Measurements from ENCODE around the gene B3GALT6. TPM values are rescaled to one million over a fixed set of nuclear protein-coding genes. Genes with fewer than 3 reads are reported as not detected.

Gene B3GALT6
- total RNA-seq, 1 experiment from 2014 or later: 46.4 TPM

DNA sequence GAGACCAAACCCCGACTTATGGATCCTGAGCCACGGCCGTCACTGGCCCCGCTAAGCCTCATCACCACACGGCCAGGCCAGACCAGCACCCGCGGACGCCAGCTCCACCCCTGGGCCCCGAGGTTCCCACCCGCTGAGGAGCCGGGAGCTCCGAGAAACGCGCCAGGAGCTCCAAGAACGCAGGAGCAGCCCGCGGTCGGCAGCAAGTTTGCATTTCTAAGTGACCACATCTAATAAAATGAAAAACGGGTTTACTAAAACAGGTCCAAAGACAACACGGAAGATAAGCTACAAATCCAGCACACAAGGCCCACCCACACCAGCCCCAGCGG is 22.6 kb downstream of the B3GALT6 start:
- 0 out of 2 replicates have a peak, but pooled peaks cover 4% of the 10 kb centered on the region for H3K4me1 ChIP-seq (ENCODE audit: control insufficient read depth, insufficient read depth, low read length)
- POLR2A ChIA-PET: no interaction called here
- H3K4me3 ChIP-seq (ENCODE audit: low read depth in 2 of 2, low read length in 2 of 2): no peak overlapping the region
- no peaks in the 10 kb centered on the region for H3K27me3 ChIP-seq (ENCODE audit: control insufficient read depth, insufficient read depth, low read length)
- CTCF ChIA-PET: no interaction called here
- H3K27ac ChIP-seq (ENCODE audit: low read length): no peak overlapping the region
- TF ChIP-seq POLR2AphosphoS5 (IDR thresholded peaks at IDR 0.05; ENCODE audit: low read depth, low read length): no peak
- no peak for TF ChIP-seq TCF7L2 (IDR thresholded peaks at IDR 0.05; ENCODE audit: low read depth, low read length)
- TF ChIP-seq SIN3A (IDR thresholded peaks at IDR 0.05; ENCODE audit: borderline replicate concordance, insufficient read depth, low read depth, low read length): no peak
- TF ChIP-seq, protein P1, sequence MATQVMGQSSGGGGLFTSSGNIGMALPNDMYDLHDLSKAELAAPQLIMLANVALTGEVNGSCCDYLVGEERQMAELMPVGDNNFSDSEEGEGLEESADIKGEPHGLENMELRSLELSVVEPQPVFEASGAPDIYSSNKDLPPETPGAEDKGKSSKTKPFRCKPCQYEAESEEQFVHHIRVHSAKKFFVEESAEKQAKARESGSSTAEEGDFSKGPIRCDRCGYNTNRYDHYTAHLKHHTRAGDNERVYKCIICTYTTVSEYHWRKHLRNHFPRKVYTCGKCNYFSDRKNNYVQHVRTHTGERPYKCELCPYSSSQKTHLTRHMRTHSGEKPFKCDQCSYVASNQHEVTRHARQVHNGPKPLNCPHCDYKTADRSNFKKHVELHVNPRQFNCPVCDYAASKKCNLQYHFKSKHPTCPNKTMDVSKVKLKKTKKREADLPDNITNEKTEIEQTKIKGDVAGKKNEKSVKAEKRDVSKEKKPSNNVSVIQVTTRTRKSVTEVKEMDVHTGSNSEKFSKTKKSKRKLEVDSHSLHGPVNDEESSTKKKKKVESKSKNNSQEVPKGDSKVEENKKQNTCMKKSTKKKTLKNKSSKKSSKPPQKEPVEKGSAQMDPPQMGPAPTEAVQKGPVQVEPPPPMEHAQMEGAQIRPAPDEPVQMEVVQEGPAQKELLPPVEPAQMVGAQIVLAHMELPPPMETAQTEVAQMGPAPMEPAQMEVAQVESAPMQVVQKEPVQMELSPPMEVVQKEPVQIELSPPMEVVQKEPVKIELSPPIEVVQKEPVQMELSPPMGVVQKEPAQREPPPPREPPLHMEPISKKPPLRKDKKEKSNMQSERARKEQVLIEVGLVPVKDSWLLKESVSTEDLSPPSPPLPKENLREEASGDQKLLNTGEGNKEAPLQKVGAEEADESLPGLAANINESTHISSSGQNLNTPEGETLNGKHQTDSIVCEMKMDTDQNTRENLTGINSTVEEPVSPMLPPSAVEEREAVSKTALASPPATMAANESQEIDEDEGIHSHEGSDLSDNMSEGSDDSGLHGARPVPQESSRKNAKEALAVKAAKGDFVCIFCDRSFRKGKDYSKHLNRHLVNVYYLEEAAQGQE (IDR thresholded peaks at IDR 0.05; ENCODE audit: insufficient read depth in 1 of 2, low read depth in 2 of 2, low read length in 1 of 2): no peak
- BruUV-seq (replicated peaks): no TSS peak
- H3K36me3 ChIP-seq (ENCODE audit: control insufficient read depth, insufficient read depth, low read length): no peaks in the 10 kb centered on the region
- in situ Hi-C loops (cut with HindIII; ENCODE audit: low pct_unique_long_range_greater_than_20kb, low sequenced_read_pairs): no loop called here
- DNase-seq (ENCODE audit: low read depth, low spot score) (no peak), ATAC-seq (no peak)
- H3K9me3 ChIP-seq (ENCODE audit: control insufficient read depth, insufficient read depth, low read depth, low read length): no peaks in the 10 kb centered on the region
- intact Hi-C loops (cut with micrococcal nuclease; ENCODE audit: unreplicated experiment): loop anchor here (5.0 kb wide), 1 partner anchor 132 kb away; no protein-coding TSS in a partner anchor

DNA sequence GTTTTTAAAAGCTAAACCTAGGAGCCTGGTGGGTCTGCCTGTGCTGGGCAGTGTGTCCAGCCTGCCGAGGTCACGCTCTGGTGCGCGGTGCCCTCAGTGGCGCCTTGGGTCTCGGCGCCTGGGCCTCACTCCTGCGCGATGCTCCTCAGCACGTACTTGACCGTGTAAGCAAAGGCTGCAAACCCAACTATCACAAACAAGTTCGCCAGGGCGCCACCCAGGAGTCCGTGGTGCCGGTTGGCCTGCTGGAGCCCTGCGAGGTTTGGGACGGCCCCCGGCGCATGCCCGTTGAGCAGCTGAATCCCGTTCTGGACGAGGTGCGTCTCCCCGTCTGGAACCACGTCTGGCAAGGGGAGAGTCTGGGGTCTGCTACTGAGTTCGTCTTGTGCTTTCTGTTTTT is 23.0 kb downstream of the B3GALT6 start:
- in situ Hi-C loops (cut with HindIII; ENCODE audit: low pct_unique_long_range_greater_than_20kb, low sequenced_read_pairs) (no loop called here), intact Hi-C loops (cut with micrococcal nuclease; ENCODE audit: unreplicated experiment) (no loop called here)
- no peaks in the 10 kb centered on the region for H3K27me3 ChIP-seq (ENCODE audit: control insufficient read depth, insufficient read depth, low read length)
- H3K36me3 ChIP-seq (ENCODE audit: control insufficient read depth, insufficient read depth, low read length): no peaks in the 10 kb centered on the region
- H3K9me3 ChIP-seq (ENCODE audit: control insufficient read depth, insufficient read depth, low read depth, low read length): no peaks in the 10 kb centered on the region
- H3K27ac ChIP-seq (ENCODE audit: low read length): no peak overlapping the region
- ChIA-PET POLR2A (no interaction called here), CTCF (no interaction called here)
- 0 out of 2 replicates have a peak, but pooled peaks cover 4% of the 10 kb centered on the region for H3K4me1 ChIP-seq (ENCODE audit: control insufficient read depth, insufficient read depth, low read length)
- ATAC-seq (no peak), DNase-seq (ENCODE audit: low read depth, low spot score) (no peak)
- TSS peak; percentile 64 for BruUV-seq (replicated peaks)
- TF ChIP-seq, protein P1 (IDR thresholded peaks at IDR 0.05; ENCODE audit: insufficient read depth in 1 of 2, low read depth in 2 of 2, low read length in 1 of 2): no peak
- no peak for TF ChIP-seq POLR2AphosphoS5 (IDR thresholded peaks at IDR 0.05; ENCODE audit: low read depth, low read length)
- no peak for TF ChIP-seq CTCF (IDR thresholded peaks at IDR 0.05)
- TF ChIP-seq TCF7L2 (IDR thresholded peaks at IDR 0.05; ENCODE audit: low read depth, low read length): no peak
- no peak for TF ChIP-seq SIN3A (IDR thresholded peaks at IDR 0.05; ENCODE audit: borderline replicate concordance, insufficient read depth, low read depth, low read length)
- no peak overlapping the region for H3K4me3 ChIP-seq (ENCODE audit: low read depth in 2 of 2, low read length in 2 of 2)

Measured in Panc1 (cell line).